Measurements from ENCODE around the gene SPAG5.
A peak's percentile ranks its signal among the peaks of the same experiment; 100 is the strongest.

Gene SPAG5

DNA sequence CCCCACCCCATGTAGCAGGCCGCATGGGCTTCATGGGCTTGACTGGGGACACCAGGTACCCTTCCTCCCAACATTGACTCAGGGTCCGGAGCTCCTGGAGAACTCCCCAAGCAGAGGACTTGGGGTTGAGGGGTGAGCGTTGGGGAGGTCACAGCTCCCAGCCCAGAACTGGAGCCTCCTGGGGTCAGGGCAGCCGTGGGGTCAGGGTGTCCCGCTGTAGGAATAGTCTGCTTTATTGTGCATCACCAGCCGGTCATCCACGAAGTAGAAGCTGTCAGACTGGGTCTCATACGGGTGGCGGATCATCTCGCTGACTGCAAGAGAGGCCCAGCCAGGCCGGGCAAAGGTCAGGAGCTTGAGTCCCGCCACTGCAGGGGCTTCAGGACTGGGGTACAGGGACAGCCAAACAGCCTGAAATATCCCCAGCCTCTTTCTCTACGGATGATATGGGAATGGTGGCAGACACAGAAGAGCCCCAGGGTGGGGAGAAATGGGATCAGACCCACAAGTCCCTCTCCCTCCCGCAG, 51.7 kb downstream of the SPAG5 start:
- Mint-ChIP-seq H3K27ac (peak overlapping the region; percentile 86), H3K36me3 (peaks cover 19% of the 10 kb centered on the region), H3K9me3 (no peaks in the 10 kb centered on the region), H3K4me3 (peak overlapping the region; percentile 98), H3K4me1 (peaks cover 49% of the 10 kb centered on the region)
- ATAC-seq (no peak), DNase-seq (ENCODE audit: low spot score in 2 of 2) (no peak)

- DNase-seq (ENCODE audit: low spot score in 2 of 2) (no peak), ATAC-seq (no peak)
- H3K9me3 Mint-ChIP-seq: no peaks in the 10 kb centered on the region
- H3K4me1 Mint-ChIP-seq: peaks cover 36% of the 10 kb centered on the region
- H3K4me3 Mint-ChIP-seq: no peak overlapping the region
- H3K27ac Mint-ChIP-seq: no peak overlapping the region
- H3K36me3 Mint-ChIP-seq: peaks cover 13% of the 10 kb centered on the region
These were observed 52.9 kb downstream of the SPAG5 start for GRCh38 chr17:28545787-28546415.

DNA sequence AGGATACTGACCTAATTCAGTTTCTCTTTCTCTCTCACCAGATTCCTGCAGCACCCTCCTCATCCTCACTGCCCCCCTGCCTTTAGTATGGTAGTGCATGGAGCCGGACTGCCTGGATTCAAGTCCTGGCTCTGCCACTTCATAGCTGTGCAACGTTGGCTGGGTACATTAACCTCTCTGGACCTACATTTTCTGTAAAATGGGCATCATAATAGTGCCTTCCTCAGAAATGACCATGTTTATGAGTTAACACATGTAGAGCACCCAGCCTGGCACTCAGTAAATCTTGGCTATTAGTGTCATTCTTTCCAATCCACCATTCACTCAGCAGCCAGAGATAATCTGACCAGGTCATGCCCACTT, 53.7 kb downstream of the SPAG5 start:
- peaks cover 13% of the 10 kb centered on the region for H3K36me3 Mint-ChIP-seq
- H3K27ac Mint-ChIP-seq: no peak overlapping the region
- no peak overlapping the region for H3K4me3 Mint-ChIP-seq
- no peaks in the 10 kb centered on the region for H3K9me3 Mint-ChIP-seq
- ATAC-seq: no peak
- DNase-seq (ENCODE audit: low spot score in 2 of 2): no peak
- peaks cover 28% of the 10 kb centered on the region for H3K4me1 Mint-ChIP-seq

- Mint-ChIP-seq H3K4me3 (no peak overlapping the region), H3K4me1 (peaks cover 23% of the 10 kb centered on the region), H3K9me3 (no peaks in the 10 kb centered on the region), H3K27ac (no peak overlapping the region), H3K36me3 (peaks cover 13% of the 10 kb centered on the region)
- DNase-seq (ENCODE audit: low spot score in 2 of 2): no peak
- no peak for ATAC-seq
These were observed 54.3 kb downstream of the SPAG5 start for GRCh38 chr17:28544402-28545140.

GRCh38 chr17:28541439-28541838, 57.4 kb downstream of the SPAG5 start:
- DNase-seq (ENCODE audit: low spot score in 2 of 2) (no peak), ATAC-seq (no peak)
- Mint-ChIP-seq H3K27ac (no peak overlapping the region), H3K4me3 (no peak overlapping the region), H3K9me3 (no peaks in the 10 kb centered on the region), H3K4me1 (no peaks in the 10 kb centered on the region), H3K36me3 (no peaks in the 10 kb centered on the region)

DNA sequence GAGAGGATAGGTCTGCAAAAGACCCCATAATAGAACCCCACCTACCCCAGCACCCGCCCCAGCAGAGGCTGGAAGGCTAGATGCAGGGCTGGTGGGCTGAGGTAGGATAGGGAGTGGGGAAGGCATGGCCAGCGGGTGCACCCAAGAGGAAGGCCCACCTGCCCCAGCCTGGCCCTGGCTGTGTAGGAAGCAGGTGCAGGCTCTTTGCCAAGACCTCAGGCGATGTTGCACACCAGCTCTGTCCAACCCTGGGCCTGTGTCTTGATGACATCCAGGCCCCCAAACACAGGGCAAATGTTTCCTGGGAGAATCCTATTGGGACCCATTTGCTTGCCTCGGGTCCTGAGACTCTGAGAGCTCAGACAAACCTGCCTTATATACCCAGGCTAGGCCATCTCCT, 58.6 kb downstream of the SPAG5 start:
- no peak overlapping the region for H3K4me3 Mint-ChIP-seq
- H3K9me3 Mint-ChIP-seq: no peaks in the 10 kb centered on the region
- DNase-seq (ENCODE audit: low spot score in 2 of 2) (no peak), ATAC-seq (no peak)
- H3K36me3 Mint-ChIP-seq: no peaks in the 10 kb centered on the region
- H3K4me1 Mint-ChIP-seq: no peaks in the 10 kb centered on the region
- no peak overlapping the region for H3K27ac Mint-ChIP-seq

GRCh38 chr17:28538296-28538895, 60.4 kb downstream of the SPAG5 start:
- no peak for ATAC-seq
- Mint-ChIP-seq H3K4me1 (peaks cover 3% of the 10 kb centered on the region), H3K4me3 (no peak overlapping the region), H3K27ac (no peak overlapping the region), H3K36me3 (no peaks in the 10 kb centered on the region), H3K9me3 (no peaks in the 10 kb centered on the region)
- no peak for DNase-seq (ENCODE audit: low spot score in 2 of 2)

DNA sequence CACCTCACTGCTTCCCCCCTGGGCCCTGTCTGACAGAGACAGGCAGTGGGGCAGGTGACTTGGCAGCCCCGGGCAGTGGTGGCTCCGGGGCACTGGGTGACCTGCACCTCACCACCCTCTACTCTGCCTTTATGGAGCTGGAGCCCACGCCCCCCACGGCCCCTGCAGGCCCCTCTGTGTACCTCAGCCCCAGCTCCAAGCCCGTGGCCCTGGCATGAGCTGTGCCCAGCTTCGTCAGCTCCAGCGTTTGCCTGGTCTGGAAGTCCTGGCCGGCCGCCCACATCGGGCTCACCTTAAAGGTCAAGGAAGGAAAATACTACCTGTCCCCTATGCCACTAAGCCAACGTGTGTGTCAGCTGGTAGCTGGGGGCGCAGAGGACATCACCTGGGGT, 61.6 kb downstream of the SPAG5 start:
- Mint-ChIP-seq H3K36me3 (no peaks in the 10 kb centered on the region), H3K4me3 (no peak overlapping the region), H3K27ac (peak overlapping the region; percentile 69), H3K9me3 (no peaks in the 10 kb centered on the region), H3K4me1 (peaks cover 5% of the 10 kb centered on the region)
- ATAC-seq: no peak
- DNase-seq (ENCODE audit: low spot score in 2 of 2): no peak

DNA sequence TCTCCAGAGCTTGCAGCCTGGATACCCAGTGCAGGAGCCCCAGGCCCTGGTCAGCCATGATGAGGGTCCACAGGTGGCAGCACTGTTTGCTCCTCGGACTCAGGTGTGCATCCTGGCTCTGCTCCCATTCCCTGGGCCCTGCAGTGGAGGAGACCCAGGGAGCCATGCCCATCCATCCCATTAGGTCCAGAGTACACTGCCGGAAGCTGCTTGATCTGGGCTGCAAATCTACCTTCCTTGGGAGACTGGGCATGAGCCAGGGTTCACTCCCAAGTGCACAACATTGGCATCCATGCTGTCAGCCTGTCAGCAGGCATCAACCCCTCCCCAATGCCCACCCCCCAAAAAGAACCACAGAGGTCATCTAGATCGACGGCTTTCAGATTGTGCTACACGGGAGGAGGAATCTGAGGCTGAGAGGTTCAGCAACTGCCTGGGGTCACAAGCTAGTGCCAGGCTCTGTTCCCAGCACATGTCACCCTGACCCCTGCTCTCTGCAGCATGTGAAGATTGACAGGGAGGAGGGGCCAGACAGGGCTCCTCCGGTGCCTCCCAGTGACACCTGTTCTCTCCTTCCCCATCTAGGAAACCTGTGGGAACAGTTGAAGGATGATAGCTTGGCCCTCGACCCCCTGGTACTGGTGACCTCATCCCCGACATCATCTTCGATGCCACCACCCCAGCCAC, 62.1 kb downstream of the SPAG5 start:
- Mint-ChIP-seq H3K4me3 (no peak overlapping the region), H3K36me3 (no peaks in the 10 kb centered on the region), H3K9me3 (no peaks in the 10 kb centered on the region), H3K4me1 (peaks cover 5% of the 10 kb centered on the region), H3K27ac (peak overlapping the region; percentile 69)
- ATAC-seq (no peak), DNase-seq (ENCODE audit: low spot score in 2 of 2) (no peak)

DNA sequence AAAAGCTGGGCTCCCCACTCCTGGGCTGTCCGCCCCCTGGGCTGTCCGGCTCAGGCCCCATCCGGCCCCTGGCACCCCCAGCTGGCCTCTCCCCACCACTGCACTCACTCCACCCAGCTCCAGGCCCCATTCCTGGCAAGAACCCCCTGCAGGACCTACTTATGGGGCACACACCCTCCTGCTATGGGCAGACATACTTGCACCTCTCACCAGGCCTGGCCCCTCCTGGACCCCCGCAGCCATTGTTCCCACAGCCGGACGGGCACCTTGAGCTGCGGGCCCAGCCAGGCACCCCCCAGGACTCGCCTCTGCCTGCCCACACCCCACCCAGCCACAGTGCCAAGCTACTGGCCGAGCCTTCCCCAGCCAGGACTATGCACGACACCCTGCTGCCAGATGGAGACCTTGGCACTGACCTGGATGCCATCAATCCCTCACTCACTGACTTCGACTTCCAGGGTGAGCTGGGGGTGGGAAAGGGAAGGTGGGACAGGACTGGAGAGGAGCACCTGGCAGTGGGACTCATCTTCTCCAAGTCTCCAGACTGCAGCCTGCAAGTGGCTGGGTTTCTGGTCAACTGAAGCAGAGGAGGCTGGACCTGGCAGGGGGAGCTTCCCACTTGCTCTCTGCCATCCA, 64.0 kb downstream of the SPAG5 start:
- Mint-ChIP-seq H3K27ac (peak overlapping the region; percentile 11), H3K4me3 (no peak overlapping the region), H3K9me3 (no peaks in the 10 kb centered on the region), H3K36me3 (no peaks in the 10 kb centered on the region), H3K4me1 (peaks cover 5% of the 10 kb centered on the region)
- DNase-seq (ENCODE audit: low spot score in 2 of 2): no peak
- no peak for ATAC-seq

- H3K9me3 Mint-ChIP-seq: no peaks in the 10 kb centered on the region
- no peak overlapping the region for H3K27ac Mint-ChIP-seq
- peaks cover 5% of the 10 kb centered on the region for H3K4me1 Mint-ChIP-seq
- H3K4me3 Mint-ChIP-seq: no peak overlapping the region
- DNase-seq (ENCODE audit: low spot score in 2 of 2) (no peak), ATAC-seq (no peak)
- no peaks in the 10 kb centered on the region for H3K36me3 Mint-ChIP-seq
These were observed 65.6 kb downstream of the SPAG5 start for GRCh38 chr17:28533091-28533807.

DNA sequence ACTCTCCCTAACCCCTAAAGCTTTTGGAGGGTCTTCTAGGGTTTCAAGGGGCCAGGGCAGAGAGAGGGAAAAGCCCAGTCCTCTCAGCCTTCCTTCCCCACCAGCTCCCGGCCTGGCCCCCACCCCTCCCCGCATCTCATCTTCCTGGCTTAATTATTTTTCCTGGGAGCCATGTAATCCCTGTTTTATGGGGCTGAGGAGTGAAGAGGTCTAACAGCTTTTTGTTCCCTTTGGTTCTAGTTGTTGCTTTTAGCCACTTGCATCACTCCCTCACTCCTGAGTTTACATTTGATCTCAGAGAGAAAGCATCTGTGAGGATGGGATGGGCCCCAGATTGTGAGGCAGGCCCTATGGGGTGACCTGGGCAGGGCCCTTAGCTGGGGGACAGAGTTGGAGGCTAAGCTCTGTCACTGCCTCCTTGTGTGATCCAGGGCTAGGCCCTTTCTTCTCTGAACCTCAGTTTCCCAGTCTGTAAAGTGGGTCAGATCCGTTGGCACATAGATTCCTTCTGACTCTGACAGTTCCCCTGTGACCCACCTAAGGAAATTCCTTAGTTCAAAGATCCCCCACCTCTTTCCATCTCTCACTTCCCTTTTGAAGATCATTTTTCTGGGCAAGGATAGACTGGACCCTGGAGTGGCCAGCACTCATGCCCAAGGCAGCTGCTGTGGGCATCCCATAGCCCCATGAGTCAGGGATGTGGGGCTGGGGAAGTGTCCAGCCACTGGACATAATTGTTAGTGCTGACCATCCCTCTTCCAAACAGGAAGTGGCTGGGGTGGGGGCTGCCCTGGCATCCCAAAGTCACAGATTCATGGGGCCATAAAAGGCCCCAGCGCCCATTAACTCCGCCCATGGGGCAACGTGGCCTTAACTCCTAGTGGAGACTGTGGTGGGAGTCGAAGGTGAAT, 66.5 kb downstream of the SPAG5 start:
- DNase-seq (ENCODE audit: low spot score in 2 of 2): no peak
- Mint-ChIP-seq H3K36me3 (no peaks in the 10 kb centered on the region), H3K9me3 (no peaks in the 10 kb centered on the region), H3K27ac (no peak overlapping the region), H3K4me3 (no peak overlapping the region), H3K4me1 (peaks cover 5% of the 10 kb centered on the region)
- no peak for ATAC-seq

GRCh38 chr17:28530926-28531325, 67.9 kb downstream of the SPAG5 start:
- Mint-ChIP-seq H3K27ac (no peak overlapping the region), H3K36me3 (no peaks in the 10 kb centered on the region), H3K4me3 (no peak overlapping the region), H3K9me3 (no peaks in the 10 kb centered on the region), H3K4me1 (peaks cover 5% of the 10 kb centered on the region)
- ATAC-seq (no peak), DNase-seq (ENCODE audit: low spot score in 2 of 2) (no peak)

DNA sequence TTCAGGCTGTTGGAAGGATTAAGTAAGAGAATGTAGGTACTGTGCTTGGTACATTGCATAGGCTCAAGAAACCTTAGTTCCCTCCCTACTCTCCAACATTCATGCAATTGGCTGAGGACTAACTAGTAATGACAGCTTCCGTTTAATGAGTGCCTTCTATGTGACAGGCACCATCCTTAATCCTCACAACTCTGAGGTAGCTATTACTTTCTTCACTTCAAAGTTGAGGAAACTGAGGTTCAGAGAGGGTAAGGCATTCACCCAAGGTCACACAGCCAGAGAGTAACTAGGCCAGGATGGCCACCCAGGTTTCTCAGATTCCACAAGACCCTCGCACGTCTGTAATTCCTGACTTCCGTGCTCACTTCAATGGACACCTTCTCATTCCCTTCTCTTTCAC, 68.6 kb downstream of the SPAG5 start:
- DNase-seq (ENCODE audit: low spot score in 2 of 2) (no peak), ATAC-seq (no peak)
- peaks cover 5% of the 10 kb centered on the region for H3K4me1 Mint-ChIP-seq
- H3K4me3 Mint-ChIP-seq: no peak overlapping the region
- no peaks in the 10 kb centered on the region for H3K9me3 Mint-ChIP-seq
- no peaks in the 10 kb centered on the region for H3K36me3 Mint-ChIP-seq
- no peak overlapping the region for H3K27ac Mint-ChIP-seq
